NCI-H1105 (cell line): ENCODE measurements around the gene RAD51C.
A peak's percentile ranks its signal among the peaks of the same experiment; 100 is the strongest.
"Not testable (repeated sequence)": the region's sequence is repeated elsewhere in the genome, so short reads cannot be mapped to it uniquely, and the experiment has no call there.

Experiments used
- DNase-seq: peaks from one replicate; lab custom pipeline; 2025; lab: John Stamatoyannopoulos, UW

RAD51C gene

DNA sequence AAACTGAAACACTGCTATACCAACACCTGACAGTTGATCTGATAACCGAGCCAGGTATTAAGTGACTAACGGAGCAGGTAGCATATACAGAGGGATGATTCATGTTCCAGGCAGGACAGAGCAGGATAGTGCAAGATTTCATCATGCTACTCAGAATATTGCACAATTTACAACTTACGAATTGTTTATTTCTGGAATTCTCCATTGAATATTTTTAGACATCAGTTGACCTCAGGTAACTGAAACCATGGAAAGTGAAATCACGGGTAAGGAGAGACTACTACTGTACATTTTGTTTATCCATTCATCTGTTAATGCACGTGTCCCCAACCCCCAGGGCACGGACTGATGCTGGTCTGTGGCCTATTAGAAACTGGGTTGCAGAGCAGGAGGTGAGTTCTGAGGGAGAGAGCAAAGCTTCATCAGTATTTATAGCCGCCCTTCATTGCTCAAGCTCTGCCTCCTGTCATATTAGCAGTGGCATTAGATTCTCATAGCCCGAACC lies 48.8 kb downstream of the RAD51C start:
- DNase-seq: no peak

DNA sequence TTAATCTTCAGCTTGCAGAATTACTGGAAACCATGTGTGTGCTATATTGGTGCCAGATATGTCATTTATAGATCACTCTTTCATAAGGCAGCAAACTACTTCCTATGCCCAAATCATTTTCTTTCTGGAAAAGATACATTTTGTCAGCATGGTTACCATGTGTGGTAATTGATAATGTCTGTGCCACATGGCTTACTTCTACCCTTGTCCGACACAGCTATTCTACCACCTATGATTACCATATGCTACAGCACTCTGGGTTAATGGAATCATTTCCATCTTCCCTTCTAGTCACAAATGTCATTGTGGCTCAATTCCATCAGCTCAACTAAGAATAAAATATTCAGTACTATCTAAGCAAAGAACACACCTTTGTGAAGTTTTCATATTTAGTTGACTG lies 55.3 kb downstream of the RAD51C start:
- no peak for DNase-seq

GRCh38 chr17:58749627-58750026 lies 57.2 kb downstream of the RAD51C start:
- not testable (repeated sequence) for DNase-seq

DNA sequence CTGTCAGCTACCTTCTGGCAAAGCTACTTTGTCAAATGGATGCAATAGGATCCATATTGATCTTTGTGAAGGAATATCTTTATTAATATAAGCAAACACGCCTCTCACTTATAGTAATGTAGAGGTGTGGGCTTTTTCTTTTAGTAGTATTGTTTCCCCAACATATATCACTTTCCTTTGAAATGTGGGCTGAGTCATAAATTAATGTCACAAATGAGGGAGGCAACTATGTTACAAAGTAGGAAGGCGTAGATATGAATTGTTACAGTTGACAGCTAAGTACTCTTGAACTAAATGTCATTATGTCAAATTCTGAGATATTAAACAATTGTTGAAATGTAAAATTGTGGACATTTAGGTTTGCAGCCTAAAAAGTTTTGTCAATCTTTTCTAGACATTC lies 60.6 kb downstream of the RAD51C start:
- DNase-seq: no peak

- DNase-seq: no peak
These were observed 62.8 kb downstream of the RAD51C start for GRCh38 chr17:58755269-58755576.

- DNase-seq: peak; percentile 95
These were observed 63.3 kb downstream of the RAD51C start, which contains the start of gene PPM1E for GRCh38 chr17:58755577-58756245. Gene PPM1E, plus strand, starts transcription at chr17:58755854.

DNA sequence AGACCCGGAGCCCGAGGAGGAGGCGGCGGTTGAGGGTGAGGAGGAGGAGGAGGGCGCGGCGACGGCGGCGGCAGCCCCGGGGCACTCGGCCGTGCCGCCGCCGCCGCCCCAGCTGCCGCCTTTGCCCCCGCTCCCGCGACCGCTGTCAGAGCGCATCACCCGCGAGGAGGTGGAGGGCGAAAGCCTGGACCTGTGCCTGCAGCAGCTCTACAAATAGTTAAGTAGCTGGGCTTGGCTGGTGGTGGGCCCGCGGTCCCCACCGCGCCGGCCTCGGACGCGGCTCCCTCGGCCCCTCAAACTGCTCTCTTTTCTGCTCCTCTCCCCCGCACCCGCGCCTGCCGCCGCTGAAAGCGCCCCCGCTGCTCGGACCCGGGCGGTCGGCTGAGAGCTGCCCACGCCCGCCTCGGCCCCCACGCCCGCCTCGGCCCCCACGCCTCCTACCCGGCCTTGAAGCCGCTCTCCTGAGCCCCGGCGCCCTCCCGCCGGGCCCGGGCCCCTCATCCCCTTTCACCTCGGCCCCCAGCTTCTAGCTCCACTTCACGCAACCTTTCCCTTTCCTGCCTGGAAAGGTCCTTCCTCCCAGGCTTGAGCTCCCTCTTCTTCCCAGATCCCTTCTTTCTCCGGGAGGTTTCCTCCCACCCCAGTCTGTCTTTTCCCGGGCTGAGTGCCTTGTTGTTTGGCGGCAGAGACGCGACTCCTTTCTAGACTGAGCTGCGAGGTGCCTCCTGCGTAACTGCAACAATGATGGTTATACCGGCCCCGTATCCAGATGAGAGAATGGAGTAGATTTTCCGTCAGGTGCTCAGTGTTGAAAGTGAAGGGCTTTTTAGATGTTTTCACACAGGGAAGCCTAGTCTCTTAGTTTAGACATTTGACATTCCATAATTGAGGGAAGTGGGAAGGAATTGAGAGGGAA lies 64.1 kb downstream of the RAD51C start:
- DNase-seq: peak; percentile 22

DNA sequence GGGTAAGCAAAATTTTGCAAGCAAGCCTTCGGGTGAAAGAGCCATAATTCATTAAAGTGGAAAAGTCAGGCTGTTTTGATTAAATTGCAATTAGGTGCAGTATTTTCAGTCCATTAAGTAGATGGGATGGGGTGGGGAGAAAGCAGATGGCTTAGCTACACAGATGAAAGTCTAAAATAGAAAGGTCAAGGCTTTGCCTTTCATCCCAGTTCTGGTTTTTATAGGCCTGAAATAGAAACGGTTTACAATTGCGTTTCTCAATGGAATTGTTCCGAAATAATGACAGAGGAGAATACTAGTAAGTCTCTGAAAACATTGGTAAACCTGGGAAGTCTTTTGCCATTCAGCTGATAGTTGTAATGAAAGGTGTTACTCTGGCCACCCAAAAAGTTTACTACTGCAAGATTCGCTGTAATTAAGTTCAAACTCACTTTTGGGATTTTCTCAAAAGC lies 64.8 kb downstream of the RAD51C start:
- no peak for DNase-seq

DNA sequence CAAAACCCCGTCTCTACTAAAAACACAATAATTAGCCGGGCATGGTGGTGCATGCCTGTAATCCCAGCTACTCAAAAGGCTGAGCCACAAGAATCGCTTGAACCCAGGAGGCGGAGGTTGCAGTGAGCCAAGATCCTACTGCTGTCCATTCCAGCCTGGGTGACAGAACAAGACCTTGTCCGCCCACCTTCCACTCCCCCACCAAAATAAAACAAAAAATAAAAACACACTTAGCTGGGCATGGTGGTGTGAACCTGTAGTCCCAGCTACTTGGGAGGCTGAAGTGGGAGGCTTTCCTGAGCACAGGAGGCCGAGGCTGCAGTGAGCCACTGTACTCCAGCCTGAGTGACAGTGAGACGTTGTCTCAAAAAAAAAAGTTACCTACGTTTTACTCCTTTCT lies 66.5 kb downstream of the RAD51C start:
- no peak for DNase-seq

GRCh38 chr17:58759522-58759921 lies 67.1 kb downstream of the RAD51C start:
- no peak for DNase-seq

DNA sequence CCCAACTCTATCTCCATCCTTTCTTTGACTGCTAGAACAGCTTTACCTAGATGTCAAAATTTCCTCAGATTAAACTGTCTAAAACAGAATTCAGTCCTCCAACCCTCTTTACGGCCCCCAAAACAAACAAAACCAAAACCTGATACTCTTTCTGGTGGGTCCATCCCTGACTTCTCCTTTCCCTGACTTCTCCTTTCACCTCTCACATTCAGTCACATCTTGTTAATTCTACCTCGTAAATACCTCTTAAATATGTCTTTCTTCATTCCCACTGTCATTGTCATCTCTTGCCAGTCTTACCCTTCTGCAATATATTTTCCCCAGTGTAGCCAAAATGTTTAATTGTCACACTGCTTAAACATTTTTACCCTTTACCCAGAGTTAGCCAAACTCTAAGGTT lies 67.8 kb downstream of the RAD51C start:
- DNase-seq: no peak

DNA sequence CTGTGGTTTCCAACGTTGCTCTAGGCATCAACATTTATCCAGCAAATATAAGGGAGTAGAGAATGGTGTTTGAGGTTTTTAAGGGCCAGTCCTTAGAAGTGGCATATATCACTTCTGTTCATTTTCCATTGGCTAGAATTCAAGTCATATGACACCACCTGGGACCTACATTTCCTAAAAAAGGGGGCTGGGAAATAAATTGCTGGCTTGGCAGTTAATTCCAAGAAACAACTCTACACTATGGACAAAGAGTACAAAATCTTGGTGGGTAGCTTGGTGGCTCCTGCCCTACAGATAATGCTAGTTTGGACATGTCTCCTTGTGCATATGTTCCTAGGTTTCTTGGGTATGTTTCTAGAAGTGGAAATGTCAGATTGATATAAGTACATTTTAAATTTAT lies 70.9 kb downstream of the RAD51C start:
- no peak for DNase-seq

- no peak for DNase-seq
These were observed 72.0 kb downstream of the RAD51C start for GRCh38 chr17:58764373-58764772.

GRCh38 chr17:58778482-58778881 lies 86.1 kb downstream of the RAD51C start:
- not testable (repeated sequence) for DNase-seq

DNA sequence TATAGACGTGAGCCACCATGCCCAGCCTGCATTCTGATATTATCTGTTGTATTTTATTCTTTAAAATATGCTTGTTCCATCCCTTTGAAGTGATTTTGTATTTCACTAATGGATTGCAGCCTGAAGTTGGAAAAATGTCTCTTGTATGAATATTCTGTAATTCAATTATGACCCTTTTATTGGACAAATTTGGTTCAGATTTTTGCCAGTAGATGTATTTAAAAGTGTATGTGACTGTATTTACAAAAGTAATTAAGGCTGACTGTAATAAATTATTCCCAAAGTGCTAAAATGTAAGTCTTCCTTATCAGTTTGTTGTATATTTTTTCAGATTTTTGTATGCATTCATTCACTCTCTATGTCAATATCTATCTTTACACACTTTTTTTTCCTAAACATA lies 87.0 kb downstream of the RAD51C start:
- no peak for DNase-seq

- peak; percentile 98 for DNase-seq
These were observed 91.0 kb downstream of the RAD51C start for GRCh38 chr17:58783380-58783779.

- no peak for DNase-seq
These were observed 92.7 kb downstream of the RAD51C start for GRCh38 chr17:58785097-58785496.
